Stimulated activated CD4-positive, alpha-beta T cell treated with anti-CD3 and anti-CD28 coated beads, Interleukin-2, amount 100 ng/mL, for 48 hours (primary cell): ENCODE data around the gene FFAR1.
"Not testable (repeated sequence)": the region's sequence is repeated elsewhere in the genome, so short reads cannot be mapped to it uniquely, and the experiment has no call there.

Experiments used
- DNase-seq, 2 donors: peaks; one replicate each; pipeline ENCODE4 v3.0.0-alpha.2; 2020

The FFAR1 gene

GRCh38 chr19:35344511-35345031 lies 3.1 kb upstream of the FFAR1 start:
- DNase-seq, result no peak

- no peak for DNase-seq
Measured at GRCh38 chr19:35345671-35346111, 2.0 kb upstream of the FFAR1 start.

GRCh38 chr19:35346193-35347052 lies 1.3 kb upstream of the FFAR1 start:
- peak; percentile 56 to 62 for DNase-seq

GRCh38 chr19:35347930-35348298 lies 212 bp downstream of the FFAR1 start:
- no peak for DNase-seq

GRCh38 chr19:35348911-35349611 lies 1.4 kb downstream of the FFAR1 start:
- no peak for DNase-seq

GRCh38 chr19:35349614-35350521 lies 2.2 kb downstream of the FFAR1 start:
- DNase-seq, result no peak

- DNase-seq, result no peak
Measured at GRCh38 chr19:35350591-35350990, 2.9 kb downstream of the FFAR1 start.

GRCh38 chr19:35351411-35352176 lies 3.9 kb downstream of the FFAR1 start:
- DNase-seq, result no peak

GRCh38 chr19:35352177-35352447 lies 4.4 kb downstream of the FFAR1 start:
- no peak for DNase-seq

- peak; percentile 69 to 76 for DNase-seq
Measured at GRCh38 chr19:35352448-35353304, 5.0 kb downstream of the FFAR1 start.

GRCh38 chr19:35353635-35354034 lies 5.9 kb downstream of the FFAR1 start:
- DNase-seq, result no peak

- DNase-seq, result no peak
Measured at GRCh38 chr19:35354898-35355297, 7.2 kb downstream of the FFAR1 start.

GRCh38 chr19:35355791-35356460 lies 8.2 kb downstream of the FFAR1 start:
- no peak for DNase-seq

- DNase-seq, result no peak
Measured at GRCh38 chr19:35357867-35358573, 10.3 kb downstream of the FFAR1 start, which contains the start of gene FFAR3. FFAR3 (plus strand) TSS chr19:35358460; CDS start chr19:35358891, 431 bp downstream.

- DNase-seq, result not testable (repeated sequence)
Measured at GRCh38 chr19:35358834-35359233, 11.1 kb downstream of the FFAR1 start.

GRCh38 chr19:35359395-35359794 lies 11.7 kb downstream of the FFAR1 start:
- DNase-seq, result not testable (repeated sequence)

GRCh38 chr19:35360081-35360480 lies 12.4 kb downstream of the FFAR1 start:
- not testable (repeated sequence) for DNase-seq

- no peak for DNase-seq
Measured at GRCh38 chr19:35360880-35361420, 13.2 kb downstream of the FFAR1 start.

GRCh38 chr19:35362261-35363000 lies 14.7 kb downstream of the FFAR1 start:
- no peak for DNase-seq
